Skeletal muscle cell (primary cell): ENCODE data around the gene PIK3CD.
"Not testable (repeated sequence)": the region's sequence is repeated elsewhere in the genome, so short reads cannot be mapped to it uniquely, and the experiment has no call there.

Experiments used
- DNase-seq: peaks from one replicate; pipeline ENCODE4 v3.0.0-alpha.2; 2010; ENCODE audit warnings: low read depth
- H3K4me3 ChIP-seq: 2 replicates; pipeline ENCODE4 v1.5.1; 2011; ENCODE audit warnings: low read depth, mild to moderate bottlenecking, control low read depth, low read length, moderate library complexity

Gene PIK3CD

DNA sequence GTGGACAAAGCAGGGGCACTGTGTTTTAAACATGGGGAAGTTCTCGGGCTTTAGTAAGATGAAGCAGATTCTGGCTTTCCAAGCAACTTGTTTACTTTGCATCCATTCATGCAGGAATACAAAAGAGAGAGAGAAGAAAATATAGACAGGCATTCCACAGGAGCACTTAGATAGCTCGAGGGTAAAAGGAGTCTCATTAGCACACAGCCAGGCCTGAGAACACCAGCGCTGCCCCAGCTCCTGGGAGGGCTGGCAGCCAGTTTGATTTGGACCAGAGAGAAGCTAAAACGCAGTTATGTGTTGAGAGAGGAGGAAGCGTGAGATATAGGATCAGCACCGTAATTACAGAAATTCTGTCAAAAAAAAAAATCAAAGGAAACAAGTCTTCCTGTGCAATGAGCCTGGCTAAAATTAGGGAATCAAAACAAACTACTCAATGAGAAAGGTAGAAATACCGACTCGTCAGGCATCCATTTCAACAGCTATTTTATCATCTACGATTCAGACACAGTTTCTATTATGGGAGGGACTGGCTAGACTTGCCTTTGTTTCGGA is 104.0 kb downstream of the PIK3CD start:
- no peak for DNase-seq
- H3K4me3 ChIP-seq: no peak overlapping the region

DNA sequence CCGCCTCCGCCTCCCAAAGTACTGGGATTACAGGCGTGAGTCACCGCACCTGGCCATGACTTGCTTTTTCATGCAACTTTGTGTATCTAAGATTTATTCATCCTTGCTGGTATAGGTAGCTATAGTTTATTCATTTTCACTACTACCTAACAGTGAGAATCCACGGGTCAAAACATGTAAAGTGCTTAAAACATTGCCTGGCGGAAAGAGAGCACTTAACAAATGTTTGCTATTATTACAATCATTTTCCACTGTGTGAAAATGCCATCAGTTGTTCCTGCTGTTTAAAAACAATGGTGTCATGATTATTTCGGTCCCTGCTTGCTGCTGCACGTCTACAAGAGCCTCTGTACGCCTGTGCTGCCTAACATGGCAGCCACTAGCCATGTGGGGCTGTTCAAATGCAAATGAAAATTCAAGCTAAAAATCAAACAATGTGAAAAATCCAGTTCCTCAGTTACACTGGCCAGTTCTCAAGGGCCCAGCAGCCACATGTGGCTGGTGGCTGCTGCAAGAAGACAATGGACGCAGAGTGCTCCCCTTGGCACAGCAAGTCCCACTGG is 107.1 kb downstream of the PIK3CD start:
- DNase-seq: no peak

DNA sequence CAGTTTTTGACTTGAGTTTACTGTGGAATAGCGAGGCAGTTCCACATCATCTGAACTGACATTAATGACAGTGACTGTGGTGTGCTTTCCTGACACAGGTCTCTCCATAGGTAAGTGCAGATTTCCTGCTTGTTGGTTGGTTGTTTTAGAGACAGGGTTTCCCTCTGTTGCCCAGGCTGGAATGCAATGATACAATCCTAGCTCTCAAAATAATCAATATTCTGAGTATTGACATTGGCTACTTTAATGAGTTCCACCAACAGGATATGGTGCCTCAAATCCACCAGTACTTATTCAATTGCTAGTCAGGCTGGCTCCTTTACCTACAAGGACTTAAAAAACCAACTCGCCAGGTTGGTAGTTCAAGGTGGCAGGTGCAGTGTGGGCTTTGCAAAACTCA is 108.4 kb downstream of the PIK3CD start:
- DNase-seq: no peak
- no peak overlapping the region for H3K4me3 ChIP-seq

More for the DNA sequence above, 107.1 kb downstream of the PIK3CD start:
- no peak overlapping the region for H3K4me3 ChIP-seq

DNA sequence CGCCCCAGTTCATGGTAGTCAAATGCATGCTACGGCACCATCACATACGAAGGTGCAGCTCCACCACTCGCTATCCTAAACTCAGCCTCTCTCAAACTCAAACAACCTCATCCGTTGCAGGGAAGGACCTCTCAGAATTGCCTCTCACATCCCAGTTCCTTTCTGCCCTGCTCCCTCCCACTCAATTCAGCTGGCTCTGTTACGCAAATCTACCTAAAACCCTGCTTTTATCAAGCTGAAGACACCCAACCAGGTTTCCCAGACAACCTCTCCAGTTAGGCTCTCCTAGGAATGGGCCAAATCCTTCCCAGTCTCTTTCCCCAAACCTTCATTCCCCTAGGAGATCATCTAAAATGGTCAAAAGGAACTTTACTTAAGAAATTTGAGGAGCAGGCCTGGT is 109.3 kb downstream of the PIK3CD start:
- no peak overlapping the region for H3K4me3 ChIP-seq
- DNase-seq: no peak

DNA sequence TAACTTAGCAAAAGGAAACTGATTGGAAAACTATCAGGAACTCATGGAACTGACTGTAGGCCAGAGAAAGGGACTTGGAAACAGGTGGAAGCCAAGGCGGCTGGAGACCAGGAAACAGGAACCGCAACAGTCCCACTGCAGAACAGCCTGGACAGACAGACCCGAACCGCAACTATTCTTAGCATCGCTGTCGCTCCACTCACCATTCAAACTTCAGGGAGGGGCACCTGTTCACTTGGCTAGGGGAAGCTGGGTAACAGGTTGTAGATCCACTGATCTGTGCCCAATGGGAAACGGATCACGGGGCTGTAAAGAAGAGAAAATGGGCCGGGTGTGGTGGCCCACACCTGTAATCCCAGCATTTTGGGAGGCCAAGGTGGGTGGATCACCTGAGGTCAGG is 110.3 kb downstream of the PIK3CD start:
- no peak for DNase-seq
- no peak overlapping the region for H3K4me3 ChIP-seq

DNA sequence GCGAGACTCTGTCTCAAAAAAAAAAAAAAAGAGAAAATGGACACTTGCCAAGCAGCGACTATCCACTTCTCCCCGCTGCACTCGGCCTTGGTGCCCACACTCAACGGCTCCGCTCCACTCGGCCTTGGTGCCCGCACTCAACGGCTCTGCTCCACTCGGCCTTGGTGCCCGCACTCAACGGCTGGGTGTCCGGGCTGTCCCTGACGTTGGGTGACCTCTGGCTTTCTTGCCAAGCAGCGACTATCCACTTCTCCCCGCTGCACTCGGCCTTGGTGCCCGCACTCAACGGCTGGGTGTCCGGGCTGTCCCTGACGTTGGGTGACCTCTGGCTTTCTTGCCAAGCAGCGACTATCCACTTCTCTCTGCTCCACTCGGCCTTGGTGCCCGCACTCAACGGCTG is 110.9 kb downstream of the PIK3CD start:
- not testable (repeated sequence) for DNase-seq, H3K4me3 ChIP-seq

DNA sequence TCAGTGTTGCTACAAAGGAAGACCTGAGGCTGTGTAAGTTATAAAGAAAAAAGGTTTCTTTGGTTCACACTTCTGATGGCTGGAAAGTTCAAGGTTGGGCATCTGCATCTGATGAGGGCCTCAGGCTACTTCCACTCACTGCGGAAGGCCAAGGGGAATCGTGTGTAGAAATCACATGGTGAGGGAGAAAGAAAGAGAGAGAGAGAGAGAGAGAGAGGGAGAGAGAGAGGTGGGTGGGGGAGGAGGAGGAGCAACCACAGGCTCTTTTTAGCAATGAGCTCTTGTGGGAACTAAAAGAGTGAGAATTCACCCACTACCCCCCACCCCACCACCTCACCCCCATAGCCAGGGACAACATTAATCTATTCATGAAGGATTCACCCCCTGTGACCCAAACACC is 112.4 kb downstream of the PIK3CD start:
- H3K4me3 ChIP-seq: no peak overlapping the region
- DNase-seq: no peak

DNA sequence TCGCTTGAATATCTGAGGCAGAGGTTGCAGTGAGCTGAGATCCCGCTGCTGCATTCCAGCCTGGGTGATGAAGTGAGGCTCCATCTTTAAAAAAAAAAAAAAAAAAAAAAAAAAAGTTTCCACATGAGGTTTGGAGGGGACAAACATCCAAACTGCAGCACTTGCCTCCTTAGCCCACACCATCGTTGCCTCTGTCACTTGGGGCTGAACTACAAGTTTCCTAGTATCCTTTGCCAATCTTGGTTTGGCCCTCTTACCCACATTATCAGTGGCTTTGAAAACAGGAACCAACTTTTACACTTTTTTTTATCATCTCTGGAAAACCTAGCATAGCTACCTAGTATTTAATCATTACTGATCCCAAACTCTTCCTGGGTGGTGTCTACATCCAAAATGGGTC is 113.0 kb downstream of the PIK3CD start:
- no peak overlapping the region for H3K4me3 ChIP-seq
- no peak for DNase-seq

DNA sequence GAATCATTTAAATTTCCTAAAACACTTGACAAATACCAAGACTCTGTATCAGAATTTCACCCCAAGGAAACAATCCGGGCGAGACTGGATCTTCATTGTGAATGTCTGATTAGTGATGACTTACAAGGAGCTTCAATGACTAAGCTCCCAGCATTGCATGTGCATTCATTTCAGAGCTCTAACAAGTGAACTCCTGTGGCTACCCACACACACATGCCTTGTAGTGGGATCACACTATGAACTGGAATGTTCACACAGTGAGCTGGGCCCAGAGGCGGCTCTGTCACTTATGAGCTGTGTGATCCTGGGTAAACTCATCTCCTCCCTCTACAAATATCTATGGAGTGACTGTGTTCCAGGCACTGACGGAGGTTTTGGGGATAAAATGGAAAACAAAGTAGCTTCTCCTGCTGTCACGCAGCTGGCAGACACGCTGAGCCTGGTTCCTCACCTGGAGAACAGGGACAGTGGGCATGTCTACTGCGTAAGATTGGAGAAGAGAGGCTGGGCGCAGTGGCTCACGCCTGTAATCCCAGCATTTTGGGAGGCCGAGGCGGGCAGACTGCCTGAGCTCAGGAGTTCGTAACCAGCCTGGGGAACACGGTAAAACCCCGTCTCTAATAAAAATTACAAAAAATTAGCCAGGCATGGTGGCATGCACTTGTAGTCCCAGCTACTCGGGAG is 115.4 kb downstream of the PIK3CD start:
- DNase-seq: peak; percentile 96
- H3K4me3 ChIP-seq: no peak overlapping the region

DNA sequence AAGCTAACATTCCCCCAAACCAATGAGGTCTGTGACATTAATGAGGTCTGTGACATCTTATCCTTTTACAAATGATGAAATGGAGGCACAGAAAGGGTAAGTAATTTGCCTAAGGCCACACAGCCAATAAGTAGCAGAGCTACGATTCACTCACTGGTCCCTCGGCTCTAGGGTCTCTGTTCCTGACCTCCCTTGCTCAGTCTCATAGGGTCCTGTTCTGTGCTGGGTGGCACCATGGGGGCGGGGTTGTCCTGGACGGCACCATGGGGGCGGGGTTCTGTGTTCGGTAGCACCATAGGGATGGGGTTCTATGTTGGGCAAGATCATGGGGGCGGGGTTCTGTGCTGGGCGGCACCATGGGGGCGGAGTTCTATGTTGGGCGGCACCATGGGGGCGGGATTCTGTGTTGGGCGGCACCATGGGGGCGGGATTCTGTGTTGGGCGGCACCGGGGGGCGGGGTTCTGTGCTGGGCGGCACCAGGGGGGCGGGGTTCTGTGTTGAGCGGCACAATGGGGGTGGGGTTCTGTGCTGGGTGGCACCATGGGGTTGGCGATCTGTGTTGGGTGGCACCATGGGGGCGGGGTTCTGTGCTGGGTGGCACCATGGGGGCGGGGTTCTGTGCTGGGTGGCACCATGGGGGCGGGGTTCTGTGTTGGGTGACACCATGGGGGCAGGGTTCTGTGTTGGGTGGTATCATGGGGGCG is 116.6 kb downstream of the PIK3CD start:
- no peak overlapping the region for H3K4me3 ChIP-seq
- DNase-seq: no peak

DNA sequence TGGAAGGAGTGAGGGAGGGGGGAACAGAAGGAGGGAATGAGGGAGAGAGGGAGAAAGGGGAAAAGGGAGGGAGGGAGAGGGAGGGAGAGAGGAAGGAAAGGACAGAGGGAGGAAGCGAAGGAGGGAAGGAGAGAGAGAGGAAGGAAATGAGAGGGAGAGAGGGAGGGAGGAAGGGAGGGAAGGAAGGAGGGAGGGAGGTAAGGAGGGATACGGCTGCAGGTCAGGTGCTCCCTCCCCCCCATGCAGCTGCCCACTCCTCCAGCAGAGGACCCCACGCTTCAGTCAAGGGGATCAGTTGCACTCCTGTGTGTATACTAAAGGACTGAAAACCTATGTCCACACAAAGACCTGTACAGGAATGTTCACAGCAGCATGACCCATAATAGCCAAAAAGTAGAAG is 117.5 kb downstream of the PIK3CD start:
- DNase-seq: no peak

DNA sequence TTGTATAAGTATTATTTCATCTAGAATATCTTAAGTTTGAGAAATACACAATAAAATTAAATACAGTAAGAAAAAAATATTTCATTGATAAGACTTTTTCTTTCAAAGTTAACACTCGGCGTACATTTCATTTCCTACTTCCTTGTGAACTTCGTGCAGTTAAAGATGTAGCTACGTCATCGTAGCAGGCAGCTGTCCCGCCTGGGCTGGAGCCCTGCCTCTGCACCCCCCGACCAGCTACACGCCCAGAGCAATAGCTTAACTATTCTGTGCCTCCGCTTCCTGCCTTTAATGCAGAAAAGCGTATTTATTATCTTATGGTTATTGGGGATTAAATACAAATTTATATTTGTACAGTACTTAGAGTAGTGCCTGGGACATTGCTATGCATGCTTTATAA is 118.8 kb downstream of the PIK3CD start:
- no peak for DNase-seq
- H3K4me3 ChIP-seq: no peak overlapping the region

More for the DNA sequence above, 117.5 kb downstream of the PIK3CD start:
- H3K4me3 ChIP-seq: no peak overlapping the region

DNA sequence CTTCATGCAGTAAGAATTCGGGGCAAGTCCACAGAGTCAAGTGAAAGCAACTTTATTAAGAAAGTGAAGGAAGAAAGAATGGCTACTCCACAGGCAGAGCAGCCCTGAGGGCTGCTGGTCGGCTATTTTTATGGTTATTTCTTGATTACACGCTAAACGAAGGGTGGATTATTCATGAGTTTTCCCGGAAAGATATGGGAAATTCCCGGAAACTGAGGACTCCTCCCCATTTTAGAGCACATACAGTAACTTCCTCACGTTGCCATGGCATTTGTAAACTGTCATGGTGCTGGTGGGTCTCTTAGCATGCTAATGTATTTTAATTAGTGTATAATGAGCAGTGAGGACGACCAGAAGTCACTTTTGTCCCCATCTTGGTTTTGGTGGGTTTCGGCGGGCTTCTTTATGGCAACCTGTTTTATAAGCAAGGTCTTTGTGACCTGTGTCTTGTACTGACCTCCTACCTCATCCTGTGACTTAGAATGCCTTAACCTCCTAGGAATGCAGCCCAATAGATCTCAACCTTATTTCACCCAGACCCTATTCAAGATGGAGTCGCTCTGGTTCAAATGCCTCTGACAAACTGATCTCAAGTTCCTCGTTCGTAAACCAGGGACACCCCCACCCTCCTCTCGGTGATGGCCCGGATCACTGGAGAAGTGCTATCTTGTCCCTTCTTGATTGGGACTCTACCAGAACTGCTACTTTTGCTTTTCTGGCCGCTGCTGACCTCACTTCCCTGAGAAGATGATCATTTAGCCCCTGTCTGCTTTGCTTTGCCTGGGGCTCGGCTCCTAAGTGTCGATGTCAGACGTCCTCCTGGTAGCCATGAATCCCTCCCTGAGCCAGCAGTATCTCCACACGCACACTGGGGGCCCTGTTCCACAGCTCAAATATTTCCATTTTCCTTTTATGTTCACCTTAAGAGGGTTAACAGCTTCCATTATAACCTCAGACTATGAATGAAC is 123.5 kb downstream of the PIK3CD start:
- DNase-seq: no peak
- no peak overlapping the region for H3K4me3 ChIP-seq

DNA sequence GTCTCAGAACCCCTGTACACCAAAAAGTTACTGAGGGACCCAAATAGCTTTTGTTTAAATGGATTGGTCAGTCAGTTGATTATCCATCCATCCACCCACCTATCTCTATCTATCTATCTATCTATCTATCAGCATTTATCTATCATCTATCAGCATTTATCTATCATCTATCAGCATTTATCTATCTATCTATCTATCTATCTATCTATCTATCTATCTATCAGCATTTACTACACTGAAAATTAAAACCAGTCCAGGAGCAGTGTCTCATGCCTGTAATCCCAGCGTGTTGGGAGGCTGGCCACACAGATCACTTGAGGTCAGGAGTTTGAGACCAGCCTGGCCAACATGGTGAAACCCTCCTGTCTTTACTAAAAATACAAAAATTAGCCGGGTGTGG is 125.2 kb downstream of the PIK3CD start:
- no peak overlapping the region for H3K4me3 ChIP-seq

More for the DNA sequence above, 125.2 kb downstream of the PIK3CD start:
- no peak for DNase-seq
